ENCODE measurements around the gene CHN2.

Gene CHN2

DNA sequence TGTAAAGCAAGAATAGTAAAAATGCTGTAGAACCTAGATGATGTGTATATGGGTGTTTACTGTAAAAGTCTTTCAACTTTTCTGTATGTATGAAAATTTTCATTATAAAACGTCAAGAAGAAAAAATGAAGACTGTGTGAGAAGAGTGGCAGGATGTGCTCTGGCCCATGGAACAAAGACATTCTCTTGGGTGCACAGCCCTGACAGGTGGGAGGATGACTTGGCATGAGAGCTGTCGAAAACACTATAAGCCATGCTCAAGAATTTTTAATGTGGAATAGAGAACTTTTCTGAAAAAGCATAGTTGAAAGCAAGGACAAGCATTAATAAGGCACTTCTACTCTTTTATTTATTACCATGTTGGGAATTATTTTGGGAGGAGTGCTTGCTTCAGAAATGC is 185.0 kb downstream of the CHN2 start:
- ChIA-PET CTCF (no interaction called here), POLR2A (no interaction called here)
- H3K9me3 ChIP-seq (ENCODE audit: control extremely low read depth in 1 of 5, control insufficient read depth in 4 of 5, insufficient read depth in 2 of 5, low read depth in 1 of 5, low read length in 4 of 5) = no peaks in the 10 kb centered on the region
- peaks cover 0 to 2% (median 0%) of the 10 kb centered on the region in 4 experiments for H3K4me1 ChIP-seq (ENCODE audit: control extremely low read depth in 1 of 4, control insufficient read depth in 4 of 4, insufficient read depth in 4 of 4, low read length in 3 of 4)
- no peaks in the 10 kb centered on the region for H3K27me3 ChIP-seq (replicated peaks in 2 of 5; ENCODE audit: control insufficient read depth in 4 of 5, insufficient read depth in 5 of 5, low read length in 4 of 5)
- no peak overlapping the region for H3K27ac ChIP-seq (ENCODE audit: insufficient read depth in 1 of 2, low read depth in 1 of 2, low read length in 2 of 2, poor library complexity in 1 of 2, severe bottlenecking in 2 of 2)
- no peak for DNase-seq
- no CpG with 5 or more reads among the region's 2 CpGs for WGBS (ENCODE audit: insufficient coverage)
- H3K36me3 ChIP-seq (ENCODE audit: control insufficient read depth in 4 of 4, insufficient read depth in 4 of 4, low read length in 3 of 4) = no peaks in the 10 kb centered on the region
- no peak overlapping the region for H3K4me3 ChIP-seq (ENCODE audit: control insufficient read depth in 1 of 7, extremely low read depth in 1 of 7, insufficient read depth in 4 of 7, low read depth in 2 of 7, low read length in 6 of 7)

DNA sequence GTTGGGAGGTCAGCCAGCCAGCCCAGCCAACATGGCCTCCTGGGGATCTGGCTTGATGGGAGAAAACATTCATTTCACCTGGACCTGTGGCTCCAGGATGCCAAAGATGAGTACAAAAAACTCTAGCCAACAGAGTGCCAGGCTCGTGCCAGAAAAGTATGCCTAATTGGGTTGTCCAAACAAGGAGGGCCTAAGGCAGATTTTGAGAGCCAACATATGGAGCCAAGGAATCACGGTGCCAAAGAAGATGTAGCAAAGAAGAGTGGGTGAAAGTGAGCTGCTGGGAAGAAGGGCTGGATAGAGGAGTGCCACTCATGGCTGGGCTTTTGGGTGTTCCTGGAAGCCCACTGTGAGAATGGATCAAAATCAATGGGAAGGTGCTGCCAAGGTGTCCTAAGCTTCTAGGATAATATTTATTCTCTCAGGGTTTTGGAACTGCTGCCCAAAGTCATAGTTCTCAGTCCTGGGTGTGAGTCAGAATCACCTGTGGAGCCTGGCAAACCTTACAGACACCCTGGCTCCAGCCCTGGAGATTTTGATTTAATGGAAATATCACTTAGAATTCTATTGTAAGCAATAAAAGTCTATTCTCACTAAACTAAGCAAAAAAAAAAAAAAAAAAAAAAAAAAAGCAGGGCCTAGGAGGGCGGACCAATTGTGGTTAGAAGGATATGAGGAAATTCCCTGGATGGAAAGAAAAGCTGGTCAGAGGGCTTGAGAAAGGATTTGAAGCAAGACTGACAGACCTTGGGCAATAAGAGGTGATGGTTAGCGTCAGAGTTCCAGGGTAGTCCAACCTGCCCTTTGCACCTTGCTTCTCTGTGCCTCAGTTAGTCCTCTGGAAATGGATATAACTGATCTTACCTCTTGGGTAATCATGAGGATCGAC is 186.9 kb downstream of the CHN2 start:
- no peaks in the 10 kb centered on the region for H3K9me3 ChIP-seq (ENCODE audit: control extremely low read depth in 1 of 5, control insufficient read depth in 4 of 5, insufficient read depth in 2 of 5, low read depth in 1 of 5, low read length in 4 of 5)
- H3K27me3 ChIP-seq (replicated peaks in 2 of 5; ENCODE audit: control insufficient read depth in 4 of 5, insufficient read depth in 5 of 5, low read length in 4 of 5) = no peaks in the 10 kb centered on the region
- no peak overlapping the region for H3K4me3 ChIP-seq (ENCODE audit: control insufficient read depth in 1 of 7, extremely low read depth in 1 of 7, insufficient read depth in 4 of 7, low read depth in 2 of 7, low read length in 6 of 7)
- no peak for DNase-seq
- WGBS (ENCODE audit: insufficient coverage) = 100% methylated on average over 3 of the region's 5 CpGs
- no peak overlapping the region for H3K27ac ChIP-seq (ENCODE audit: insufficient read depth in 1 of 2, low read depth in 1 of 2, low read length in 2 of 2, poor library complexity in 1 of 2, severe bottlenecking in 2 of 2)
- H3K36me3 ChIP-seq (ENCODE audit: control insufficient read depth in 4 of 4, insufficient read depth in 4 of 4, low read length in 3 of 4) = no peaks in the 10 kb centered on the region
- ChIA-PET CTCF (interaction anchor here (0.6 kb wide), 1 partner anchor 465 kb away, joined by 3 read pairs; no protein-coding TSS in a partner anchor), POLR2A (interaction anchor here (0.6 kb wide), 1 partner anchor 86 kb away, joined by 3 read pairs; no protein-coding TSS in a partner anchor)
- H3K4me1 ChIP-seq (ENCODE audit: control extremely low read depth in 1 of 4, control insufficient read depth in 4 of 4, insufficient read depth in 4 of 4, low read length in 3 of 4) = peaks cover 0 to 2% (median 0%) of the 10 kb centered on the region in 4 experiments

DNA sequence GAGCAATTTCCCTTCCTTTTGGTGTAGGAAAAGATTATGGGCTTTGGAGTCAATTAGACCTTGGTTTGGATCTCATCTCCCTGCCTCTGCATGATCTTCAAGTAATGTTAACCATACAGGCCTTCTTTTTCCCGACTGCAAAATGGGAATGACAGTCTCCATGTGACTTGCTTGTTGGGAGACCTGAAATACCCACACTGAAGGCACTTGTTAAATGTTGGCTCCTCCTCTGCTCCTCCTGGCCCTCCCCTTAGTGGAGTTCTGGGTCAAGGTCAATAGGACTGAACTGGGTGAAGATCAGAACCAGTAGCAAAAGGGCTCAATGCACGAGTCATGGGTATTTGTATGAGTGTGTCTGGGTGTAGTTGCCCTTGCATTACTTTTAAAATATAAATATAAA is 189.7 kb downstream of the CHN2 start:
- H3K4me1 ChIP-seq (ENCODE audit: control extremely low read depth in 1 of 4, control insufficient read depth in 4 of 4, insufficient read depth in 4 of 4, low read length in 3 of 4) = peaks cover 0 to 2% (median 0%) of the 10 kb centered on the region in 4 experiments
- H3K36me3 ChIP-seq (ENCODE audit: control insufficient read depth in 4 of 4, insufficient read depth in 4 of 4, low read length in 3 of 4) = no peaks in the 10 kb centered on the region
- H3K9me3 ChIP-seq (ENCODE audit: control extremely low read depth in 1 of 5, control insufficient read depth in 4 of 5, insufficient read depth in 2 of 5, low read depth in 1 of 5, low read length in 4 of 5) = no peaks in the 10 kb centered on the region
- 89% methylated on average over 1 of the region's 2 CpGs for WGBS (ENCODE audit: insufficient coverage)
- ChIA-PET CTCF (no interaction called here), POLR2A (no interaction called here)
- no peak for DNase-seq
- no peak overlapping the region for H3K4me3 ChIP-seq (ENCODE audit: control insufficient read depth in 1 of 7, extremely low read depth in 1 of 7, insufficient read depth in 4 of 7, low read depth in 2 of 7, low read length in 6 of 7)
- H3K27ac ChIP-seq (ENCODE audit: insufficient read depth in 1 of 2, low read depth in 1 of 2, low read length in 2 of 2, poor library complexity in 1 of 2, severe bottlenecking in 2 of 2) = no peak overlapping the region
- no peaks in the 10 kb centered on the region for H3K27me3 ChIP-seq (replicated peaks in 2 of 5; ENCODE audit: control insufficient read depth in 4 of 5, insufficient read depth in 5 of 5, low read length in 4 of 5)

DNA sequence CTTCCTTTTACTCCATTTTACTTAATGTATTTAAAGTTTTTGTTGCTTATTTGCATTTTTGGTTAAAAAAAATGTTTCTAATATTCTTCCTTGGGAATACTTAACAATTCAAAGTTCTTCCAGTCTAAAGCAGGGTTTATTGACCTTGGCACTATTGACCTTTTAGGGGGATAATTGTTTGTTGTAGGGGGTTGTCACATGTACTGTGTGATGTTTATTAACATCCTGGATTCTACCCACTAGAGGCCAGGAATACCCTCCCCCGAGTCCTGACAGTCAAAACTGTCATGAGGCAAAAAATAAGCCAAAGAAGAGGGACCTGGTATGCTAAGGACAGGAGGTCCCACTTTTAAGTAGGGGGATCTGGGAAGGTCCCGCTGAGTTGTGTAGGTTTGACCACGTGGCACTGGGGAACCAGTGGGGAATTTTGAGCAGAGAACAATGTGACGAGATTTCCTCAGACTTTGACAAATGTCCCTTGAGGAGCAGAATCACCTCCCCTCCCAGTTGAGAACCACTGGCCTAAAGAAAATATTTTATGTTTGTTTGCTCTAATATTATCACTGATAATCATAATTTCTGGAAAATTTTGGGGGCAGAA is 190.7 kb downstream of the CHN2 start:
- no peaks in the 10 kb centered on the region for H3K9me3 ChIP-seq (ENCODE audit: control extremely low read depth in 1 of 5, control insufficient read depth in 4 of 5, insufficient read depth in 2 of 5, low read depth in 1 of 5, low read length in 4 of 5)
- CTCF ChIA-PET = no interaction called here
- H3K27me3 ChIP-seq (replicated peaks in 2 of 5; ENCODE audit: control insufficient read depth in 4 of 5, insufficient read depth in 5 of 5, low read length in 4 of 5) = no peaks in the 10 kb centered on the region
- no peaks in the 10 kb centered on the region for H3K36me3 ChIP-seq (ENCODE audit: control insufficient read depth in 4 of 4, insufficient read depth in 4 of 4, low read length in 3 of 4)
- H3K4me1 ChIP-seq (ENCODE audit: control extremely low read depth in 1 of 4, control insufficient read depth in 4 of 4, insufficient read depth in 4 of 4, low read length in 3 of 4) = peaks cover 0 to 2% (median 0%) of the 10 kb centered on the region in 4 experiments
- H3K4me3 ChIP-seq (ENCODE audit: control insufficient read depth in 1 of 7, extremely low read depth in 1 of 7, insufficient read depth in 4 of 7, low read depth in 2 of 7, low read length in 6 of 7) = no peak overlapping the region
- H3K27ac ChIP-seq (ENCODE audit: insufficient read depth in 1 of 2, low read depth in 1 of 2, low read length in 2 of 2, poor library complexity in 1 of 2, severe bottlenecking in 2 of 2) = no peak overlapping the region
- POLR2A ChIA-PET = no interaction called here
- 62% methylated on average over 3 of the region's 4 CpGs for WGBS (ENCODE audit: insufficient coverage)
- DNase-seq = no peak

DNA sequence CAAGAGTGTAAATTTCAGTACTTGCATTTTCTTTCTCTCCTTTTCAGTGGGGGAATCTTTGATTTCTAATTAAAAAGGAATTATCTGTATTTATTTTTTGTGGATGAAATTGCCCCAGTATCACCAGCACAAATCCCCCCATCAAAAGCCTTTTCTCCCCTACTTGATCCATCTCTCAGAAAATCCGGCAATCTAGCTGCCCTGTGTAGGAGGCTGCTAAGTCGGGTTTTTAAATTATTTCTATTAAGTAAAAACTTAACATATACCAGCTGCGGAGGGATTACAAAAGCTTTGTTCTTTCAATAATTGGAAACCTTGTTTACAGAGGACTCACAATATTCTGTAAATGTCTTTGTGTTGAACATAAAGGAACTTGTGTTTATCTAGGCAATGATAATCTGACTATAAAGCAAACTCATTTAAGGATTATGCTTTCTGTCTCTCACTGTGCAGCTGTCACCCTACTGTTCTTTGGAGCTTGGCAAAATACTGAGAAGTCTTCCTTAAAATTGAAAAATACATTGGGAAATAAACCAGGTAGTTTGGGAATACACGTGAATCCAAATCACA is 191.7 kb downstream of the CHN2 start:
- no peak overlapping the region for H3K4me3 ChIP-seq (ENCODE audit: control insufficient read depth in 1 of 7, extremely low read depth in 1 of 7, insufficient read depth in 4 of 7, low read depth in 2 of 7, low read length in 6 of 7)
- H3K9me3 ChIP-seq (ENCODE audit: control extremely low read depth in 1 of 5, control insufficient read depth in 4 of 5, insufficient read depth in 2 of 5, low read depth in 1 of 5, low read length in 4 of 5) = no peaks in the 10 kb centered on the region
- H3K27ac ChIP-seq (ENCODE audit: insufficient read depth in 1 of 2, low read depth in 1 of 2, low read length in 2 of 2, poor library complexity in 1 of 2, severe bottlenecking in 2 of 2) = no peak overlapping the region
- no peak for DNase-seq
- CTCF ChIA-PET = no interaction called here
- H3K36me3 ChIP-seq (ENCODE audit: control insufficient read depth in 4 of 4, insufficient read depth in 4 of 4, low read length in 3 of 4) = no peaks in the 10 kb centered on the region
- POLR2A ChIA-PET = no interaction called here
- H3K27me3 ChIP-seq (replicated peaks in 2 of 5; ENCODE audit: control insufficient read depth in 4 of 5, insufficient read depth in 5 of 5, low read length in 4 of 5) = no peaks in the 10 kb centered on the region
- WGBS (ENCODE audit: insufficient coverage) = 88% methylated on average over 1 of the region's 4 CpGs
- peaks cover 0 to 2% (median 0%) of the 10 kb centered on the region in 4 experiments for H3K4me1 ChIP-seq (ENCODE audit: control extremely low read depth in 1 of 4, control insufficient read depth in 4 of 4, insufficient read depth in 4 of 4, low read length in 3 of 4)

DNA sequence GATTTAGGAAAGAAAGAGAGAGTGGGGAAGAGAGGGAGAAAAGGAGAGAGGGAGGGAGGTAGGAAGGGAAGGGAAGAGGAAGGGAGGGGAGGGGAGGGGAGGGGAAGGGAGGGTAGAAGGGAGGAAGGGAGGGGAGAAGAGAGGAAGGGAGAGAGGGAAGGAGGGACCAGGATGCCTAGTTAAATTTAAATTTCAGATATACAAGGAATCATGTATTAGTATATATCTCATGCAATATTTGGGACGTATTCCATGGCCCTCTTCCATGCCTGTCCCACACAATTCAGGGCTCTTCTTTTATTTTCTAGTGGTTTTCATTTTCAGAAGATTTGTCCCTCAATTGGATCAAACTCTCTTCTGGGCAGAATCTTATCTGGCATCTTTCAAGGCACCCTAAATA is 196.7 kb downstream of the CHN2 start:
- no peaks in the 10 kb centered on the region for H3K9me3 ChIP-seq (ENCODE audit: control extremely low read depth in 1 of 5, control insufficient read depth in 4 of 5, insufficient read depth in 2 of 5, low read depth in 1 of 5, low read length in 4 of 5)
- no peaks in the 10 kb centered on the region for H3K4me1 ChIP-seq (ENCODE audit: control extremely low read depth in 1 of 4, control insufficient read depth in 4 of 4, insufficient read depth in 4 of 4, low read length in 3 of 4)
- H3K27me3 ChIP-seq (replicated peaks in 2 of 5; ENCODE audit: control insufficient read depth in 4 of 5, insufficient read depth in 5 of 5, low read length in 4 of 5) = no peaks in the 10 kb centered on the region
- H3K27ac ChIP-seq (ENCODE audit: insufficient read depth in 1 of 2, low read depth in 1 of 2, low read length in 2 of 2, poor library complexity in 1 of 2, severe bottlenecking in 2 of 2) = no peak overlapping the region
- no peak overlapping the region for H3K4me3 ChIP-seq (ENCODE audit: control insufficient read depth in 1 of 7, extremely low read depth in 1 of 7, insufficient read depth in 4 of 7, low read depth in 2 of 7, low read length in 6 of 7)
- WGBS (ENCODE audit: insufficient coverage) = no CpG with 5 or more reads among the region's 1 CpG
- DNase-seq = no peak
- ChIA-PET POLR2A (no interaction called here), CTCF (interaction anchor here (1.4 to 1.8 kb wide), 3 partner anchors 15 to 469 kb away, joined by 3 to 4 read pairs (median 3); no protein-coding TSS in a partner anchor)
- no peaks in the 10 kb centered on the region for H3K36me3 ChIP-seq (ENCODE audit: control insufficient read depth in 4 of 4, insufficient read depth in 4 of 4, low read length in 3 of 4)

DNA sequence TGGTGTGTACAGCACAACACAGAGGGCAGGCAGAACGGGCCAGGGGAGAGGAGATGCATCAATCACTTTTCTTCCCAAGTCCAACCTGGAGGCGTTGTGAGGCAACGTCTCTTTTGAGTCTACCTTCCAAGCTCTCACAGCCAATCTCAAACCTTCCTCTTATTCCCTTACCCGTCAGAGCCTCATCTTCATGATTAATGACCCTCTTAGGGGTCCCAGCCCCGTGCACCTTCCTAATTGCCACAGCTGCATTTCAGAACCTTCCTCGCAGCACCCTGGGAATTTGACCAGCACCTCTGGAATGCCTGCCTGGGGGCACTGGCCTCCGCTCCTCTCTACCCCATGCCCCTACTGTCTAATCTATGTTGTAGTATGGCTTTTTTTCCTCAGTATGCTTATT is 199.7 kb downstream of the CHN2 start:
- H3K36me3 ChIP-seq (ENCODE audit: control insufficient read depth in 4 of 4, insufficient read depth in 4 of 4, low read length in 3 of 4) = peaks cover 0 to 4% (median 1%) of the 10 kb centered on the region in 4 experiments
- H3K27ac ChIP-seq (ENCODE audit: insufficient read depth in 1 of 2, low read depth in 1 of 2, low read length in 2 of 2, poor library complexity in 1 of 2, severe bottlenecking in 2 of 2) = no peak overlapping the region
- 93% methylated on average over 6 of the region's 7 CpGs for WGBS (ENCODE audit: insufficient coverage)
- ChIA-PET POLR2A (interaction anchor here (0.7 kb wide), 1 partner anchor 146 kb away, joined by 3 read pairs; no protein-coding TSS in a partner anchor), CTCF (interaction anchor here (1.2 kb wide), 1 partner anchor 24 kb away, joined by 3 read pairs; no protein-coding TSS in a partner anchor)
- H3K4me1 ChIP-seq (ENCODE audit: control extremely low read depth in 1 of 4, control insufficient read depth in 4 of 4, insufficient read depth in 4 of 4, low read length in 3 of 4) = no peaks in the 10 kb centered on the region
- no peak for DNase-seq
- no peaks in the 10 kb centered on the region for H3K9me3 ChIP-seq (ENCODE audit: control extremely low read depth in 1 of 5, control insufficient read depth in 4 of 5, insufficient read depth in 2 of 5, low read depth in 1 of 5, low read length in 4 of 5)
- no peak overlapping the region for H3K4me3 ChIP-seq (ENCODE audit: control insufficient read depth in 1 of 7, extremely low read depth in 1 of 7, insufficient read depth in 4 of 7, low read depth in 2 of 7, low read length in 6 of 7)
- H3K27me3 ChIP-seq (replicated peaks in 2 of 5; ENCODE audit: control insufficient read depth in 4 of 5, insufficient read depth in 5 of 5, low read length in 4 of 5) = no peaks in the 10 kb centered on the region

Data from common myeloid progenitor, CD34-positive (primary cell).